Gastroesophageal sphincter (tissue), 4 donors: ENCODE data around the gene WDR27. TPM values are rescaled to one million over a fixed set of nuclear protein-coding genes. Genes with fewer than 3 reads are reported as not detected.

Source experiments
- ATAC-seq: fragments of 150-250 bp; one replicate; pipeline ENCODE4 v1.9.1; 2016; ENCODE audit warnings: mild to moderate bottlenecking, moderate library complexity
- H3K27ac ChIP-seq, 4 donors: fragments of 200-600 bp; sonication (generic) in 3 of 4; 1 replicate in 3 of 4; 2 replicates in 1 of 4; pipeline ENCODE4 v1.5.1; 2016 to 2019
- H3K27me3 ChIP-seq: fragments of 200-600 bp; sonication (generic); one replicate; pipeline ENCODE4 v1.5.1; 2019
- H3K36me3 ChIP-seq, 2 donors: fragments of 200-600 bp; sonication (generic); one replicate each; pipeline ENCODE4 v1.5.1; 2019; ENCODE audit warnings: control low read depth in 1 of 2
- H3K4me1 ChIP-seq, 3 donors: fragments of 200-600 bp; sonication (generic); 1 replicate in 2 of 3; 2 replicates in 1 of 3; pipeline ENCODE4 v1.5.1; 2016 to 2019; ENCODE audit warnings: control low read depth in 2 of 3
- H3K4me3 ChIP-seq, 2 donors: fragments of 200-600 bp; sonication (generic); one replicate each; pipeline ENCODE4 v1.5.1; 2019; ENCODE audit warnings: mild to moderate bottlenecking in 1 of 2, moderate library complexity in 1 of 2
- H3K9me3 ChIP-seq, 3 donors: fragments of 200-600 bp; sonication (generic); one replicate each; pipeline ENCODE4 v1.5.1; 2017 to 2019; ENCODE audit warnings: control low read depth in 2 of 3
- CTCF ChIP-seq, 4 experiments: fragments of 200-600 bp in 2 of 4; fragments of 450-650 bp in 2 of 4; sonication (generic) in 1 of 4; IDR thresholded peaks; one replicate each; pipeline ENCODE4 v1.5.1; 2017 to 2019; ENCODE audit warnings: antibody characterized with exemption in 4 of 4, mild to moderate bottlenecking in 2 of 4, moderate library complexity in 2 of 4
- EP300 ChIP-seq: sonication (generic); formaldehyde crosslinking; IDR thresholded peaks from one replicate; pipeline ENCODE4 v1.6.1; 2017; ENCODE audit warnings: antibody characterized with exemption, mild to moderate bottlenecking
- POLR2A ChIP-seq, 2 donors: fragments of 450-650 bp; IDR thresholded peaks; one replicate each; pipeline ENCODE4 v1.6.1; 2017; ENCODE audit warnings: antibody characterized with exemption in 2 of 2, mild to moderate bottlenecking in 2 of 2, moderate library complexity in 1 of 2
- POLR2AphosphoS5 ChIP-seq: sonication (generic); formaldehyde crosslinking; IDR thresholded peaks from one replicate; pipeline ENCODE4 v1.6.1; 2017; ENCODE audit warnings: antibody characterized with exemption
- WGBS, 2 donors: methylation state at CpG; one replicate each; pipeline ENCODE4 v1.1.5; 2018; ENCODE audit warnings: low coverage in 1 of 2; 5-methylcytosine and 5-hydroxymethylcytosine counted together
- total RNA-seq, 4 donors: library from RNA; depleted of rRNA; stranded (reverse); fragments of >200 nt; gene quantifications; one replicate each; pipeline ENCODE4 v1.1.0, GENCODE V29; 2016

The WDR27 gene
- total RNA-seq, 4 donors from 2014 or later = 10.0 to 35.0 (median 20.7) TPM

- H3K36me3 ChIP-seq = no peaks in the 10 kb centered on the region
- TF ChIP-seq EP300 (no peak), POLR2A (IDR thresholded peaks at IDR 0.05) (no peak), CTCF (IDR thresholded peaks at IDR 0.05) (no peak), POLR2AphosphoS5 (no peak)
- peaks cover 0 to 14% (median 0%) of the 10 kb centered on the region in 3 donors for H3K9me3 ChIP-seq
- H3K27me3 ChIP-seq = no peaks in the 10 kb centered on the region
- H3K4me3 ChIP-seq = no peak overlapping the region
- WGBS, 2 donors = 76 to 84% methylated on average over 4 of the region's 4 CpGs
- H3K4me1 ChIP-seq = no peaks in the 10 kb centered on the region
- ATAC-seq = no peak
- no peak overlapping the region for H3K27ac ChIP-seq
Measured at GRCh38 chr6:169409742-169410312, 292.0 kb downstream of the WDR27 start.

- Histone ChIP-seq H3K4me3 (no peak overlapping the region), H3K36me3 (no peaks in the 10 kb centered on the region), H3K27ac (peak overlapping the region in 1 of 4 donors; percentile 12), H3K9me3 (no peaks in the 10 kb centered on the region), H3K27me3 (no peaks in the 10 kb centered on the region), H3K4me1 (no peaks in the 10 kb centered on the region)
- no peak for ATAC-seq
- no peak for TF ChIP-seq CTCF (IDR thresholded peaks at IDR 0.05)
- TF ChIP-seq POLR2A (IDR thresholded peaks at IDR 0.05) = no peak
- TF ChIP-seq POLR2AphosphoS5 = no peak
- no peak for TF ChIP-seq EP300
- WGBS, 2 donors = 25 to 48% methylated on average over 5 of the region's 5 CpGs
Measured at GRCh38 chr6:169407325-169407724, 294.5 kb downstream of the WDR27 start.

Other genes with a start within 250 kb of the WDR27 start
- 10 to 100 TPM; 31.9 to 38.8 (median 35.4) TPM for gene C6orf120, start 97 bp upstream of the WDR27 start, total RNA-seq
- gene PHF10, start 22.5 kb upstream of the WDR27 start, total RNA-seq = 10 to 100 TPM; 72.3 to 92.9 (median 82.5) TPM
- gene DYNLT2, start 49.5 kb upstream of the WDR27 start, total RNA-seq = 1 to 10 TPM in 3 of 4 donors, under 1 TPM in 1; 0.74 to 3.1 (median 1.4) TPM
- 10 to 100 TPM; 14.3 to 31.9 (median 16.8) TPM for gene ERMARD, start 49.6 kb upstream of the WDR27 start, total RNA-seq